NOMO-1 (cell line): Measurements from ENCODE around the gene OLFML2B.

Experiments used
- DNase-seq, 2 experiments: peaks; one replicate each; lab custom pipeline; 2025; ENCODE audit not compliant: unreplicated experiment in 2 of 2; lab: John Stamatoyannopoulos, UW

Gene OLFML2B

DNA sequence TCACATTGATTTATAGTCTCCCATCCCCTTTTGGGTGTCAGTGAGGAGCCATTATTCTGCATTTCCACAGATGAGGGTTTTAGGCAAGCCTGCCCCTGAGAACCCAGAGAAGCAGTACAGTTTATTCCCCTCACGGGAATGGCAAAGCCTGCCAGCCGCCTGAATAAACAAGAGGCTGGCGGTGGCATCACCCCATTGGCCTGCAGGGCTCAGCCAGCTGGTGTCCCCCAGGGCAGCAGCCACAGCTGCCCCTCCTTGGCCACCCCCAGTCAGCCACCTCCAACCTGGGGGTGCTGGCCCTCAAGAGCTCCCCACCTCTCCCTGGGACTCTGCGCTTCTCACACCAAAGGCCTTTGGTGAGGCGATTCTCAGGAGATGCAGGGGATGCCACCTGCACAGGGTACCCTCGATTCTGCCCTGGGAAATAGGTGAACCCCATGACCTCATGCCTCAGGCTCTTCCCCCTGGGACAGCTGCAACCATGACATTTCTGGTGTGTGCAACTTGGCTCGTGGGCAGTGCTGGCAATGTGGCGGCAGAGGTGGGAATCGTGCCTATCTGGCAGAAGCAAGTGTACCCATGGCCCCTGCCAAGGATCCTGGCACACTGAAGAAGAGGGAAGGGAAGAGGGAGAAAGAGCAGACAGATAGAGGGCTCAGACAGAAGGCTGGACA lies 14.0 kb downstream of the OLFML2B start:
- DNase-seq: no peak

DNA sequence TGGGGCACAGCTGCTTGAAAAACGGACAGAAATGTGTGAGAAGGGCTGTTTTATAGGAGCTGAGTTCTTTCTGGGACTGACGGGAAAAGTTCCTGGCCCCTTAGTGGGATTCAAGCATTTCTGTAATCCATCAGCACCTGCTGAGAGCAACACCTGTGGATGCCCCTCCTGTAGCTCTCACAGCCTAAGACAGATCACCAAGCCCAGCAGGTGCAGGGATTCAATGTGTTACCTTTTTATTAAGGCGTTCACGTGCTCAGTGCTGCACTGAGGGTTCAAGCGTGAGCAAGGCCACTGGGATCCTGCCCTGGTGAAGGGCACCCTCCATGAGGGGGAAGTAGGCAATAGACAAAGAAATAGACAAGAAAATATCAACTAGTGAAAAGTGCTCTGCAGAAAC lies 14.9 kb downstream of the OLFML2B start:
- DNase-seq: no peak

DNA sequence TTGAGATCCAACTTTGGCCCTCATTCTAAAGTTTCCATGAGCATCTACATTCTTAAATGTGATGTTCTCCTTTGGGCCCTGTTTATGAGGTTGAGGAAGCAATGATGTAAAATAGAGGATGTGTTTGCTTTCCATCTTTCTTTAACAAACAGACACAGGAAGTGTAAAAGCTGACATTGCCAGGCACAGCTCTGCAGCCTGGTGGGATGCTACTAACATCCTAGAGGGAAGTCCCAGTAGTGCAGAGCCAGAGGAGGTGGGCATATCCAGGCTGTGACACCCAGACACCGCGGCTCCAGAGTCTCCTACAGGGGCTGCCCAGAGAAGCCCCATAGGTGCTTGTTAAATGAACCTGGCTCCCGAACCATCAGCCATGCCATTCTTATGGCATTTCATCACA lies 16.2 kb downstream of the OLFML2B start:
- no peak for DNase-seq

DNA sequence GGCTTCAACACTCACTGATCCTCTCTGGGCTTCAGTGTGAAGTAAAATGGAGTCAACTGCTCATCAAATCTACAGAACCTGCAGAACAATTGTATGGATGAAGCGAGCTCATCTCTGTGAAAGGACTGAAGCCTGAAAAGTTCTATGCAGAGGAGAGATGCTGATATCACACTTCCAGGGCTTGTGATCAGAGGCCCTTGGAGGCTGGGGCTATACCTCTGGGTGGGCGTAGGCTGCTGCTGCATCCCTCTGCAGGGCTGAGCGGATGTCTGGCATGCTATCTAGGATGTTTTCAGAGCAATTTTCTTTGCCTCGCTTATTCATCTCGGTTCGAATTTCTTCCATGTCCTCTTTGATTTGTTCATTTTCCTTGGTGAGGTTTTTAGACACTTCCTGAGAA lies 17.6 kb downstream of the OLFML2B start:
- no peak for DNase-seq

DNA sequence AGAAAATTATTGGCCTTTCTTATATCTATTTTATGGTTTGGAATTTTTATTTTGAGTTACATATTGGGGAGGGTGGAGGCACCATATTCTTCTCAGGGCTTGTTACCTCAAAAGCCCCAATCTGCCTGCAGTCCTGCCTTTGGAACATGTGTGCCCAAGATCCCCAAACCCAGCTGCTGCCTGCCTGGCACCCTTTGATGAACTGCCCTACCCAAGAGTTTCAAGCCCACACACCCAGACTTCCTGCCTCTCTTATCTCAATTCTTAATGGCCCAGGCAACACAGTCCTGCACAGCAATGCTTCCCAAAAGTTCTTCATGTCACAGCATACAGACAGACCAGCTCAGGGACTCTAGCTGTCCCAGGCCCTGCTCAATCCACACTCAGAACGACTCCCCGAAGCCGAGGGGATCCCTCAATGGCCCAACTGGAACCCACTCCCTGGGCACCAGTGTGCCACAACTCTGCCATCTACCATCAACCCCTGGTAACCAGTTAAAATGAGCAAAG lies 19.2 kb downstream of the OLFML2B start:
- DNase-seq: peak in 1 of 2 experiments; percentile 1

DNA sequence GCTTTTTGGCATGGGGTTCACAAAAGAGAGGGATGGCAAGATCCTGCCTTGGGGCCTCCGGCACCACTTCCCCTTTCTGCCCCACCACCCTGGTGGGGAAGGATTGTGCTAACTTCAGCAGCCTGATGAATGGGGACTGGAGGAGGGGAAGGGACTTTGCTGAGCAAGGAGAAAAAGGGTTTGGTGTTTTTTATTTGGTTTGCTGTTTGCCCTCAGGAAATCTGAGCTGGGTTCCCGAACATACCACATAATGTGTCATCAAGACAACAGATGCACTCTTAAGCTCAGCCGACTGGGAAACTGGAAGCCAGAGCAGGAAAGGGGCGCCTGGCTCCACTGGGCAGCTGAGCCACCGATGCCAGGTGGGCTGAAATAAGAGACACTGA lies 19.8 kb downstream of the OLFML2B start:
- DNase-seq: peak; percentile 79 to 89

DNA sequence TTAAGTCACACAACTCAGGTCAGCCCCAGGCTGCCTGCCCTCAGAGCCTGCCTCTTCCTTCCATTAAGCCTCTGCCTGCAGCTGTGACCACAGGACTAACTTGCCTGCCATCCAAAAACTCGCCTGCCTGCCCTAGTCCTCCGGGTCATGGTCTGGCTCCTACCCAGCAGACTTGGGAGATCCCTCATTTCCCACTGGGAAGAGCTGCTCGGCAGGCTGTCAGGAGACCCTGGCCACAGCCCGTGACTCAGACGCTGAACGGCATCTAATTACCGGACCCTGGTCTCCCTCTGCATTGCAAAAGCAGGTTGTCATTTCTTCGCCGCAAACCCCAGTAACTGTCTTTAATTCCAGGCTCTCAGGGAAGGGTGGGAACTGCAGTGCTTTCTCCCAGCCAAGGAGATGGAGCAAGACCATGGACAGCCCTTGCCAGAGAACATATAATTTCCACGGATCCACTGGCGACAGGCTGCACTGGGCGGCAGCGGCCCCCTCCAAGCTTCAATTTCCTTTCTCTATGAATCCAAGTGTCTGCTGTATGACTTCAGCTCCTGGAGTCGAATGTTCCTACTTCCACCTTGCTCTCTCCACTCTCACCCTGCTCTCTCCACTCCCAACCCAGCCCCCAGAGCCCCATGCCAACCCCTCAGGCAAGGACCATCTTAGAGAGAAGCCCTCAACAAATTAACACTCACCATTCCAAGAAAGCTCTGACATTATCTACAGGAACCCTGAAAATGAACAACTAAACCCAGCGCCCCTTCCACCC lies 20.4 kb downstream of the OLFML2B start:
- peak; percentile 43 to 51 for DNase-seq

DNA sequence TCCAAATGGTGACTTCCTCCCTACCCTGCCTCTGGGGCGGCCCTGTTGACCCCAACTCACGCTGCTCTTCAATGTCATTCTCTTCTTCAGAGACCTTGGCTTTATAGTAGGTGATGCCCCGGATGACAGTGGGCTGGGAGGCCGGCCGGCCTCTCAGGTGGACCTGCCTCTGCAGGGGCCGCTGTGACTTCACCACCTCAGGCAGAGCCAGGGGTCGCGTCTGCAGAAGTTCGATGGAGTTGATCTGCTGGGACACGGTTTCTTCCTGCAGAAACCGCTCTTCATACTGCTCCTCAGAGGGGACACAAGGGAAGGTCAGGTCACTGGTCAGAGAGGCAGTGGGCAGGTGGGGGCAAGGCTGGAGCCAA lies 23.6 kb downstream of the OLFML2B start:
- no peak for DNase-seq

DNA sequence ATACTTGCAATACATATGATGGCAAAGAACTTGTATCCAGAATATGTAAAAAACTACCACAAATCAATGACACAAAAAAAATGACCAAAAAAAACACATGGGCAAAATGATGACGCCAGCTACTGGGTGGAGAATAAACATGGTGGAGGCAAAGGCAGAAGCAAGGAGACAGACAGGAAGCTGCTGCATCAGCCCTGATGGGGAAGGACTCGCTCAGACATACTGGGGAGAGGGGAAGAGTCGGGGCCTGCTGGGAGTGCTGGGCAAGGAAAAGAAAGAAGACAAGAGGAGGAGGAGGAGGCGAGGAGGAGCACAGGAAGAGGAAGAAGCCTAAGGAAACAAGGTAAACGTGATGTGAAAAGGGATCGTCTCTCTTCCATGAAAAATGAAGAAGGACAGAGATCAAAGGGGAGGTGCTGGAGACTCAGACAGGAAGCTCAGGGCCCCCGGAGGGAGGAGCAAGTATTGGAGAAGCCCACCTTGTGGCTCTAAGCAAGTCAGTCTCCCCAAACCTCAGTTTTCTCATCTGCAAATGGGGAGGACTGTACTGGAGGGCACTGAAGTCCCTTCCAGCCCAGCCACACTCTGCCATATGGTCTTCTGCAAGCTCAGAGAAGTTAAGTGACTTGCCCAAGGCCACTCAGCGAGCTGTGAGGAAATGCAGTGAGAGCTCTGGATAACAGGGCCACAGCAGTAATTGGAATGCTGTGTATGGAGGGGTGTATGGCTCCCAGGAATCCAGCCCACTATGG lies 24.2 kb downstream of the OLFML2B start:
- peak in 1 of 2 experiments; percentile 12 for DNase-seq

DNA sequence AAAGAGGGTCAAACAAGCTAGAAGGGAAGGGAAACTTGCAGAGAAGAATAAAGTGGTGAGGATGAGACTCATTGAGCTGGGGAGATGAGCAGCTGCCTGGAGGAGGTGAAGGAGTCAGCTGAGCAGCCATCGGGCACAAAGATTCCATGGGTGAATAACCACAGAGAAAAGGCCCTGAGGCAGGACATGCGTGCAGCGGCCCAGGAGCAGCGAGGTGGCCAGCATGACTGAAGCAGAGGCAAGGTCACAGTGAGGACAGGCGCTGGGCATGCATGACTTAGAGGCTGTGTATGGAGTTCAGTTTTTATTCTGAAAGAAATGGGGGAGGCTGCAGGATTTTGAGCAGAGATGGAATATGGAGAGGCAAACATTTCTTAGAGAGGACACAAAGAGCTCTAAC lies 24.9 kb downstream of the OLFML2B start:
- no peak for DNase-seq

DNA sequence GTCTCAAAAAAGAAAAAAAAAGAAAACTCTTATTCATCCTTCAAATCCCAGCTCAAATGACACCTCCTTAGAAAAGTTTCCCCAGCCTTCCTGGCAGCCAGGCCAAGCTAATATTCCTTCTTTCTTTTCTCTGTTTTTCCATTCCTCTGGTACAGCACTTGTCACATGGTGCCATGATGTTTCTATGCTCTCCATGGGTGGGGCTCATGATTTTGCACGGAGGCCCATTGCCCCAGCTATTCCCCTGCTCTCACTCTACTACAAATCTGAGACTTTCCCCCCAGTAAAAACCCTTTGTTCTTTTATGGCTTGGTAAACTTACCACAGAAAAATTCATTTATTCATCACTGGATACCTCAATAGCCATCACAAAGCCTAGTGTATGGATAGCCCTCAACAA lies 26.5 kb downstream of the OLFML2B start:
- no peak for DNase-seq

DNA sequence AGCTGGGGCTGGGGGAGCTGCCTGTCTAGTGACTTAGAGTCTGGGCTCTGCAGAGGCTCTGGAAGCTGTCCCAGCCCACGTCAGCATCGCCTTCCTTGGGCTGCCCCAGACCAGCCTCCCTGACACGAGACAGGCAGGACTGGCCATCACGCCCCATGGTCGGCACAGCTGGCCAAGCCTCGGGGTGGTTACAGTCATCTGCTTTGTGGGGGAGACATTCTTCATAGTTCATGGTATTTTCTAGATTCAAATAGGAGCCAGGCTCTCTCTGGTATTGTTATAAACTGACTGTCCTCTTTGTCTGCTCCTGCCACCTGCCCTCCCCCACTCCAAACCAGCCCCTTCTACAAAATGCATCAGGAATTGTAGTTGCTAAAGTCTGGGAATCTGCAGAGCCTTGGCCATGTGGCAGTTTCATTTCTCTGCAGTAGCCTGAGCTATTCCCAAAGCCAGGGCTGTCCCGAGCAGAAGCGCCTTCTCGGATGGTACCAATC lies 29.4 kb downstream of the OLFML2B start:
- no peak for DNase-seq

DNA sequence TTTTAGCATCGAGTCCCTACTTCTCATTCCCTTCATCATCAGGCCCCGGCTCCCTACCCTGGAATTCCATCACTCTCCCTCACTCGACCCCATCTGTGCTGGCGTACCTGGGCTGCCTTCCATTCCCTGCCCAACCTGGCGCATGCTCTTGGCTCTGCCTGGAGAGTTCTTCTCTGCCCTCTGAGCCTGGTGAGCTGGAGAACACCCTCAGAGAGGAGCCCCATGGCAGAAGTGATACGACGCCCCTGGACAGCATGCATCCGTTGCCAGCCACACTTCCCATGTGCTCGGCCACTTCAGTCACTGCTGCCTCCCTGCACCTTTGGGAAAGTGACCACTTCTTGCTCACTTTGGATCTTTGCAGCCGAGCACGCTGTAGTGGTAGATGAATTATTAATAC lies 30.1 kb downstream of the OLFML2B start:
- no peak for DNase-seq

DNA sequence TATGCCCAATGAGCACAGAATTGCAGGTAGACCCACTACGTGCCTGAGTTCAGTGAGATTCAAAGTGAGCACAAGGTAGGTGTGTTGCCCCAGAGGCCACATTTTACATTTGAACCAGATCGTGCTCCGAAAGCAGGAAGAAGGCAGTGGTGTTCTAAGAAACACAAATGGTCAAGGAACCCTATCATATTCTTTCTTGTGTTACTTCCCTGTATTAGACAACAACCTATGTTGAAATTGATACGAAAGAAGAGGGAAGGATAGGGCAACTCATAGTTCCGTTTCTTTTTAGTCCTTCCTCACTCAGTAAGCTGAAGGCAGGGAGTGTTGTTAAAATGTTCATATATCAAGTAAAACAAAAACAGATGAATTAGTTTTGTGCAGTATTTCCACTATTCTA lies 33.9 kb downstream of the OLFML2B start:
- DNase-seq: peak; percentile 71 to 98

DNA sequence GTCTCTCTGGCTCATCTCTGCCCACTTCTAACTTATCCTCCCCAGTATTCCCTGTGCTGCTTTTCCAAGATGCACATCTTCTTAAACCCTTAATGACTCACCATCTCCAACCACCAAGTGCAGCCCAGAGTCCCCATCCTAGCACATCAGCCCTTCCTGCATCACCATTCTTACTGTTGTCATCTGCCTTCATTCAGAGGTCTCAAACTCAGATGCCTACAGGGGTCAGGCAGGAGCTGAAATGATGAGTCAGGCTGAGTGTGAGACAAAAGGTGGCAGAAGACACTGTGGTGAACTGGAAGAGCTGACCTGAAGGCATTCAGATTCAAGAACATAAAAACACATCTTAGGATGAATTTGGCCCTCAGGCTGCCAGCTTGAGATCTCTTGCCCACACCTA lies 34.6 kb downstream of the OLFML2B start:
- DNase-seq: peak in 1 of 2 experiments; percentile 4

DNA sequence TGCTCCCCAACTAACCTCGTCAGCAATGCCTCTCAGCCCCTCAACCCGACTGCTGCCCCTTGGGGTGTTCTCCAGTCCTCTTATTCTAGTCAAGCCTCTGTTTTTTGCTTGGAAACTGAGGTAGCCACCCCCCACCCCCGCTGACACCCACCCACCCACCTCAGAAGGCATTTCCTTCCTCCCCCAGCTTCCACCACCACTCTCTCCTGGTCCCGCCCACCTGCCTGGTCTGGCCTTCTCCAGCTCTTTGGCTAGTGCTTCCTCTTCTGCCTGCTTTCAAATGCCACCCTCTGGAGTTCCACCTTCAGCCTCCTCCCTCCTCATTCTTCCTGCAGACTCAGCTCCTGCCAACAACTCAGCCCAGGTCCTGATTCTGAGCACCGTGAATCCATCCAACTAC lies 35.3 kb downstream of the OLFML2B start:
- peak in 1 of 2 experiments; percentile 17 for DNase-seq

DNA sequence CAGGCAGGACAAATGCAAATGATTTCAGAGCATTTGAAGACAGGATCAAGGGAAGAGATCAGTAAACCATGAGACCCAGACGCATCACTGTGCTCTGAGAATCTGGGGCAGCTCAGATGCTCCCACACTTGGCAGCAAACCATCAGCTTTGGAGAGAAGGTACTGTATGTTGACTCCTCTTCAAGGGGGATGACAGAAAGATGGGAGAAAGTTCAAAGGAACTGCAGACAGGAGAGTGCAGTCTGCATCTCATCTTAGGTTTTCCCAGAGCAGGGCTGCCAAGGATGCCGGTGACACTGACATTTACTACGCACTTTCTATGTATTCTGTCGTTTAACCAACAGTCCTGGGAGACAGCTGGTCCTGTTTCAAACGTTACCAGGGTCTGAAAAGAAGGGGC lies 35.8 kb downstream of the OLFML2B start:
- no peak for DNase-seq

DNA sequence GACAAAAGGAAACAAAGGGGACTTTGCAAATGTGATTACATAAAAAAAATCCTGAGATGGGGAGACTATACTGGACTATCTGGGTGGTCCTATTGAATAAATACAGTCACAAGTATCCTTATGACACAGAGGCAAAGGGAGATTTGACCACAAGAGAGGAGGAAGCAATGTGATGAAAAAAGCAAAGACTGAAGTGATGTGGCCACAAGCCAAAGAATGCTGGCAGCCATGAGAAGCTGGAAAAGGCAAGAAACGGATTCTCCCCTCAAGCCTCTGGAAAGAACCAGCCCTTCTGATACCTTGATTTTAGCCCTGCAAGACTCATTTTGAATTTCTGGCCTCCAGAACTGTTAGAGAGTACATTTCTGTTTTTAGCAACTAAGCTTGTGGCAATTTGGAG lies 36.4 kb downstream of the OLFML2B start:
- DNase-seq: no peak

DNA sequence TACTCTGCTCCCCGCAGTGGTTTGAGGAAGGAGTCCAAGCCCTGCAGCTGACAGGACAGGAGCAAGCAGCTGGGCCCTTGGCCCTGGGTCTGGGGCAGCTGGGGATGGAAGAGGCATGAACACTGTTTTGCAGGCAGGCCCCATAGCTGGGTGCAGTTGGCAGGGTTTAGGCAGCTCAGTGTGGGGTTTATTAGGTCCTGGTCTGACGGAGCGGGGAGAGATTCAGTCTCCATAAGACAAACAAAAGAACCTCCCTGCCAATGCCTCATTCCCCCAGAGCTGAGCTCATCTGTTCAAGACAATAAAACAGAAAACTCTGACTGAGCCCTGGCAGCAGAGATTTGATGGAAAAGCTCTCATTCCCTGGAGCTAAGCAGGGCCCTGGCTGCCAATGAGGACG lies 37.3 kb downstream of the OLFML2B start:
- no peak for DNase-seq

DNA sequence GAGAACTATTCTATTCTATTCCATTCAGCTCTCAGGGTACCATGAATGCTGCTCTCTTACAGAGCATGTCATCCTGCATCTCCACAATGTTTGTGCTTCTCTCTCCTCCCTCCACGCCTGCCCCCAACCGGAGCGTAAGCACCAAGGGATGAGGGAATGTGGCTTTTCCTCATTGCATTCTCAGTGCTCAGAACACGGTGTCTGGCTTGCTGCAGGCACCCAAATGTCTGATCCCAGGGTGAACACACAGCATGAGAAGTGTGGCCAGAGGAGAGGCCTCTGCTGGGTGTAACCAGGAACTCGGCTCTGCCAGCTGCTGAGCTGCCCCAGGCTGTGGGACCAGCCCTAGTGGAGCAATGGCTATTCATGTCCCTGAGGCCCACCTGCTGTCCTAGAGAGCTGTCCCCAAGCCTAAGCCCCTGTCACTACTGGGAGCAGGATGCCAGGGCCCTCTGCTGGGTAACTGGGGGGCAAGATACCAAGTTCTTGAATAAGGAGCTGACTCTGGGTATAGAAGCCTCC lies 38.3 kb downstream of the OLFML2B start:
- no peak for DNase-seq

DNA sequence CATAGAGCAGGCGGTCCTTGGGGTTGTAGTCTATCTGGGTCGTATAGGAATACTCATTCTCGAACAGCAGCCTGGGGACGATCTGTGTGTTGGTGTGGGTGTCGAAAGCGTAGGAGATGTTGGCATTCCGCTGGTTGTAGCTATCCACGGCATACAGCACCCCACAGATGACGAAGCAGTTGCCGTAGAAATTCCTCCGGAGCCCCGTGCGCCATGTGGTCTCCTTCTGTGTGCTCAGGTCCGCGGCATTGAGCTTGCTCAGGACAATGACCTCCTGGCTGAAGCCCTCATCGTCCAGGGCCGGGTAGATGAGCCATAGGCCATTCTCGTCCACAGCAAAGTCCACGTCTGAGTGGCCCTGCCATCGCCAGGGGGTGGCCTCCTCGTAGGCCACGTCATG lies 39.9 kb downstream of the OLFML2B start:
- DNase-seq: no peak
